ENCODE results near the gene CGN. TPM values are rescaled to one million over a fixed set of nuclear protein-coding genes. Genes with fewer than 3 reads are reported as not detected.

The CGN gene
- total and polyA plus RNA-seq, 2 donors (not counting 1 experiment from before 2014, with no cell fraction given) = 0.22 to 0.81 TPM

DNA sequence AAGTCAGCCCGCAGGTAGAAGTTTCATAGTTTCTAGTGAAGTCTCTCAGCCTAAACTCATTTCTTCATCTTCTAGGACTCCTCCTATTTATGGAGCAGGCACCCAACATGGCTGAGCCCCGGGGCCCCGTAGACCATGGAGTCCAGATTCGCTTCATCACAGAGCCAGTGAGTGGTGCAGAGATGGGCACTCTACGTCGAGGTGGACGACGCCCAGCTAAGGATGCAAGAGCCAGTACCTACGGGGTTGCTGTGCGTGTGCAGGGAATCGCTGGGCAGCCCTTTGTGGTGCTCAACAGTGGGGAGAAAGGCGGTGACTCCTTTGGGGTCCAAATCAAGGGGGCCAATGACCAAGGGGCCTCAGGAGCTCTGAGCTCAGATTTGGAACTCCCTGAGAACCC is 7.2 kb downstream of the CGN start:
- CTCF ChIA-PET = no interaction called here
- no peak for DNase-seq
- no peak for ATAC-seq (ENCODE audit: low read depth)
- no peak overlapping the region for H3K9ac ChIP-seq (ENCODE audit: low read length)
- POLR2A ChIA-PET = no interaction called here
- H4K20me1 ChIP-seq (ENCODE audit: control insufficient read depth, insufficient read depth, low read length, poor library complexity, severe bottlenecking) = no peaks in the 10 kb centered on the region
- H3K27ac ChIP-seq (ENCODE audit: low read length in 2 of 2) = no peak overlapping the region
- no peaks in the 10 kb centered on the region for H3K79me2 ChIP-seq (ENCODE audit: control insufficient read depth, insufficient read depth, low read length)
- 97% methylated on average over 11 of the region's 12 CpGs for WGBS (ENCODE audit: insufficient coverage)
- H3K4me1 ChIP-seq (ENCODE audit: control insufficient read depth in 2 of 2, insufficient read depth in 2 of 2, low read length in 2 of 2) = no peaks in the 10 kb centered on the region
- intact Hi-C loops (cut with micrococcal nuclease) = no loop called here
- no peaks in the 10 kb centered on the region for H3K9me3 Mint-ChIP-seq (ENCODE audit: insufficient read depth)
- H3K9me3 ChIP-seq (ENCODE audit: control extremely low read depth in 1 of 3, control insufficient read depth in 2 of 3, insufficient read depth in 1 of 3, low read length in 2 of 3) = no peaks in the 10 kb centered on the region
- peaks cover under 1% of the 10 kb centered on the region for H3K4me1 Mint-ChIP-seq
- TF ChIP-seq, protein P1, sequence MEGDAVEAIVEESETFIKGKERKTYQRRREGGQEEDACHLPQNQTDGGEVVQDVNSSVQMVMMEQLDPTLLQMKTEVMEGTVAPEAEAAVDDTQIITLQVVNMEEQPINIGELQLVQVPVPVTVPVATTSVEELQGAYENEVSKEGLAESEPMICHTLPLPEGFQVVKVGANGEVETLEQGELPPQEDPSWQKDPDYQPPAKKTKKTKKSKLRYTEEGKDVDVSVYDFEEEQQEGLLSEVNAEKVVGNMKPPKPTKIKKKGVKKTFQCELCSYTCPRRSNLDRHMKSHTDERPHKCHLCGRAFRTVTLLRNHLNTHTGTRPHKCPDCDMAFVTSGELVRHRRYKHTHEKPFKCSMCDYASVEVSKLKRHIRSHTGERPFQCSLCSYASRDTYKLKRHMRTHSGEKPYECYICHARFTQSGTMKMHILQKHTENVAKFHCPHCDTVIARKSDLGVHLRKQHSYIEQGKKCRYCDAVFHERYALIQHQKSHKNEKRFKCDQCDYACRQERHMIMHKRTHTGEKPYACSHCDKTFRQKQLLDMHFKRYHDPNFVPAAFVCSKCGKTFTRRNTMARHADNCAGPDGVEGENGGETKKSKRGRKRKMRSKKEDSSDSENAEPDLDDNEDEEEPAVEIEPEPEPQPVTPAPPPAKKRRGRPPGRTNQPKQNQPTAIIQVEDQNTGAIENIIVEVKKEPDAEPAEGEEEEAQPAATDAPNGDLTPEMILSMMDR (IDR thresholded peaks at IDR 0.05) = no peak
- TF ChIP-seq EZH2 (IDR thresholded peaks at IDR 0.05; ENCODE audit: borderline replicate concordance, insufficient read depth, low read depth, low read length, poor library complexity, severe bottlenecking) = no peak
- no peak overlapping the region for H3K4me3 ChIP-seq (ENCODE audit: control extremely low read depth in 1 of 5, extremely low read depth in 1 of 5, insufficient read depth in 1 of 5, low read depth in 2 of 5, low read length in 4 of 5)
- H3K27ac Mint-ChIP-seq = no peak overlapping the region
- H3K27me3 Mint-ChIP-seq = no peaks in the 10 kb centered on the region
- H3K4me2 ChIP-seq (replicated peaks; ENCODE audit: low read depth, low read length, poor library complexity, severe bottlenecking) = no peak overlapping the region
- H3K36me3 ChIP-seq (replicated peaks in 1 of 2; ENCODE audit: control extremely low read depth in 1 of 2, control insufficient read depth in 1 of 2, extremely low read depth in 1 of 2, insufficient read depth in 2 of 2, low read length in 1 of 2) = no peaks in the 10 kb centered on the region
- H3K27me3 ChIP-seq (replicated peaks in 1 of 4; ENCODE audit: control extremely low read depth in 1 of 4, control insufficient read depth in 3 of 4, insufficient read depth in 4 of 4, low read length in 3 of 4) = peaks cover 0 to under 1% (median 0%) of the 10 kb centered on the region in 4 experiments
- no peak overlapping the region for H2AFZ ChIP-seq (ENCODE audit: insufficient read depth, low read depth, low read length, poor library complexity, severe bottlenecking)
- H3K4me3 Mint-ChIP-seq = no peak overlapping the region

DNA sequence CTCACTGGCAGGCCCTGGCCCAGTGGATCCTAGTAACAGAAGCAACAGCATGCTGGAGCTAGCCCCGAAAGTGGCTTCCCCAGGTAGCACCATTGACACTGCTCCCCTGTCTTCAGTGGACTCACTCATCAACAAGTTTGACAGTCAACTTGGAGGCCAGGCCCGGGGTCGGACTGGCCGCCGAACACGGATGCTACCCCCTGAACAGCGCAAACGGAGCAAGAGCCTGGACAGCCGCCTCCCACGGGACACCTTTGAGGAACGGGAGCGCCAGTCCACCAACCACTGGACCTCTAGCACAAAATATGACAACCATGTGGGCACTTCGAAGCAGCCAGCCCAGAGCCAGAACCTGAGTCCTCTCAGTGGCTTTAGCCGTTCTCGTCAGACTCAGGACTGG is 7.7 kb downstream of the CGN start:
- ATAC-seq (ENCODE audit: low read depth) = no peak
- CTCF ChIA-PET = no interaction called here

More for the DNA sequence above, 7.7 kb downstream of the CGN start:
- DNase-seq = no peak
- Histone ChIP-seq H3K9ac (ENCODE audit: low read length) (no peak overlapping the region), H3K79me2 (ENCODE audit: control insufficient read depth, insufficient read depth, low read length) (no peaks in the 10 kb centered on the region), H3K27ac (ENCODE audit: low read length in 2 of 2) (no peak overlapping the region), H3K36me3 (replicated peaks in 1 of 2; ENCODE audit: control extremely low read depth in 1 of 2, control insufficient read depth in 1 of 2, extremely low read depth in 1 of 2, insufficient read depth in 2 of 2, low read length in 1 of 2) (no peaks in the 10 kb centered on the region), H3K4me1 (ENCODE audit: control insufficient read depth in 2 of 2, insufficient read depth in 2 of 2, low read length in 2 of 2) (no peaks in the 10 kb centered on the region), H2AFZ (ENCODE audit: insufficient read depth, low read depth, low read length, poor library complexity, severe bottlenecking) (no peak overlapping the region), H3K4me3 (ENCODE audit: control extremely low read depth in 1 of 5, extremely low read depth in 1 of 5, insufficient read depth in 1 of 5, low read depth in 2 of 5, low read length in 4 of 5) (no peak overlapping the region), H3K27me3 (replicated peaks in 1 of 4; ENCODE audit: control extremely low read depth in 1 of 4, control insufficient read depth in 3 of 4, insufficient read depth in 4 of 4, low read length in 3 of 4) (no peaks in the 10 kb centered on the region), H3K4me2 (replicated peaks; ENCODE audit: low read depth, low read length, poor library complexity, severe bottlenecking) (no peak overlapping the region), H4K20me1 (ENCODE audit: control insufficient read depth, insufficient read depth, low read length, poor library complexity, severe bottlenecking) (no peaks in the 10 kb centered on the region), H3K9me3 (ENCODE audit: control extremely low read depth in 1 of 3, control insufficient read depth in 2 of 3, insufficient read depth in 1 of 3, low read length in 2 of 3) (no peaks in the 10 kb centered on the region)
- intact Hi-C loops (cut with micrococcal nuclease) = no loop called here
- no peaks in the 10 kb centered on the region for H3K27me3 Mint-ChIP-seq
- no peaks in the 10 kb centered on the region for H3K9me3 Mint-ChIP-seq (ENCODE audit: insufficient read depth)
- no peak overlapping the region for H3K27ac Mint-ChIP-seq
- 96% methylated on average over 15 of the region's 15 CpGs for WGBS (ENCODE audit: insufficient coverage)
- TF ChIP-seq, protein P1 (IDR thresholded peaks at IDR 0.05) = no peak
- no peak for TF ChIP-seq EZH2 (IDR thresholded peaks at IDR 0.05; ENCODE audit: borderline replicate concordance, insufficient read depth, low read depth, low read length, poor library complexity, severe bottlenecking)
- POLR2A ChIA-PET = no interaction called here
- H3K4me1 Mint-ChIP-seq = no peaks in the 10 kb centered on the region
- no peak overlapping the region for H3K4me3 Mint-ChIP-seq
